ENCODE results near the gene ZNF532. TPM values are rescaled to one million over a fixed set of nuclear protein-coding genes. Genes with fewer than 3 reads are reported as not detected.

Gene ZNF532
- total RNA-seq, 2 donors from 2014 or later: 12.9 to 17.7 TPM

DNA sequence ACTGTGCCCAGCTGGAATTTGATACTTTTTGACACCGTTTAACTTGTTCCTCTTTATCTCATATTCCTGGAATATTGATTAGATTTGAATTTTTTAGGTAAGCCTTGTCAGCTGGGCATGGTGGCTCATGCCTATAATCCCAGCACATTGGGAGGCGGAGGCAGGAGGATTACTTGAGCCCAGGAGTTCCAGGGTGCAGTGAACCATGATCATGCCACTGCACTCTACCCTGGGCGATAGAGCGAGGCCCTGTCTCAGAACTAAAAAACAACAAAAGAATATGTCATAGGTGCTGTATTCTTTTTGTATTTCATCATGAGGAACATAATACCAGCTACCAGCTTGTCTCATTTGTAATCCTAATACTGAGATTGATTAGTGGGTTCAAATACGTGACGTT, 90.3 kb downstream of the ZNF532 start:
- DNase-seq (no peak), ATAC-seq (no peak)
- no peaks in the 10 kb centered on the region for H3K36me3 Mint-ChIP-seq (ENCODE audit: low read depth)
- peaks cover 2% of the 10 kb centered on the region for H3K27me3 Mint-ChIP-seq
- no peak overlapping the region for H3K27ac Mint-ChIP-seq
- H3K9me3 ChIP-seq (ENCODE audit: control insufficient read depth, low read length, poor library complexity, severe bottlenecking): no peaks in the 10 kb centered on the region
- H3K4me3 Mint-ChIP-seq: no peak overlapping the region
- no peaks in the 10 kb centered on the region for H3K4me1 Mint-ChIP-seq

DNA sequence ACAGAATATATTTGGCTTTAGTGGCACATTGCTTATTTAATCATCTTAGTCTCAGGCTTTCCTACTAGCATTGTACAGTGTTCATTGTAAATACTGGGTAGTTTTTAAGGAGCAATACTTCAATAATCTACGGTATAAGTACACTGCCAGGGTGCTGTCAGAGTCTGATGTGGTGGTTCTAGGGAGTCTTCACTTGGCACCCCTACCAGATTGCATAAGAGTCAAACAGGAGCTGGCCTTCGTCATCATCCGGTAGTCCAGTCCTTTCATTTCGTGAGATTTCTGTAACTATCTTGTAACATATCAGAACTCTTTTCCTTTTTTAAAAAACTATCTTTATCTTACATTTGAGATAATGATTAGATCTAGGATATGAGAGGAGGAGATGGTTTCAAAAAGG, 91.1 kb downstream of the ZNF532 start:
- Mint-ChIP-seq H3K27me3 (peaks cover 8% of the 10 kb centered on the region), H3K27ac (no peak overlapping the region), H3K36me3 (ENCODE audit: low read depth) (no peaks in the 10 kb centered on the region), H3K4me1 (no peaks in the 10 kb centered on the region), H3K4me3 (no peak overlapping the region)
- H3K9me3 ChIP-seq (ENCODE audit: control insufficient read depth, low read length, poor library complexity, severe bottlenecking): no peaks in the 10 kb centered on the region
- DNase-seq: no peak
- no peak for ATAC-seq

DNA sequence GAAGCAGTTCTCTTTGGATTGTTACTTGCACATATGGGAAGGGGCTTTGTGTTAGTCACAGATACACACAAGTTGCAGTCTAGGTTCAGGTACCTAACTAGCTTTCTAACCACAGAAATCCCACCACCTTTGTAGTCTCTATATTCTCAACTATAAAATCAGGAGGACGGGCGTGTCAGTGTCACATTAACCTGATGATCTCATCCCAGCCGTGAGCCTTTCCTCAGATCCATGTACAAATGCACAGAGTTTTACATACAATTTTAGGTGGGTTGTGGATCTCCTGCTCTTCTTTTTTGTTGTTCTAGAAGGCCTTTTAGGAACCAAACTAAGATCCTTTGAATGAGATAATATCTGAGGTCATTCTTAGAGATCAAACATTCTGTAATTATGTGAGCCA, 94.0 kb downstream of the ZNF532 start:
- DNase-seq: no peak
- Mint-ChIP-seq H3K27ac (no peak overlapping the region), H3K36me3 (ENCODE audit: low read depth) (no peaks in the 10 kb centered on the region), H3K27me3 (peaks cover 8% of the 10 kb centered on the region), H3K4me3 (no peak overlapping the region), H3K4me1 (peaks cover 5% of the 10 kb centered on the region)
- H3K9me3 ChIP-seq (ENCODE audit: control insufficient read depth, low read length, poor library complexity, severe bottlenecking): no peaks in the 10 kb centered on the region
- no peak for ATAC-seq

DNA sequence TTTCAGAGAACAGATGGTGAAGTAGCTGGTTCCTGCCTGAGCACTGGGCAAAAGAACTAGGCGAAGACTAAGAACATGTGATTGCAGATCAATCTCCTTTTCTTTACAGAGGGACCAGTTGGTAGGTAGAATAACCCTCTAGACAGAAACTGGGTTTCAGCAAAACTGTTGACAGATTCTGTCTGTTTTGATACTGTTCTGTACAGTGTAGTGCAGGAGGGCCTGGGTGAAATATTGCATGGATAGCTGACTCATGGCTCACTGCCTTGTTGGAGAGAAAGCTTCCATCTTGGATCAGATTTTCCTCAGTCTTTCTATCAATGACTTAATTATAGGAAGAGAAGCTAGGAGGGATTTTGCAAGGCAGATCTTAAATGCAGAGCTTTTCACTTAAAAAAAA, 95.8 kb downstream of the ZNF532 start:
- H3K36me3 Mint-ChIP-seq (ENCODE audit: low read depth): no peaks in the 10 kb centered on the region
- peaks cover 14% of the 10 kb centered on the region for H3K27me3 Mint-ChIP-seq
- H3K4me1 Mint-ChIP-seq: peaks cover 6% of the 10 kb centered on the region
- ATAC-seq: no peak
- H3K4me3 Mint-ChIP-seq: no peak overlapping the region
- no peaks in the 10 kb centered on the region for H3K9me3 ChIP-seq (ENCODE audit: control insufficient read depth, low read length, poor library complexity, severe bottlenecking)
- no peak for DNase-seq
- H3K27ac Mint-ChIP-seq: no peak overlapping the region

DNA sequence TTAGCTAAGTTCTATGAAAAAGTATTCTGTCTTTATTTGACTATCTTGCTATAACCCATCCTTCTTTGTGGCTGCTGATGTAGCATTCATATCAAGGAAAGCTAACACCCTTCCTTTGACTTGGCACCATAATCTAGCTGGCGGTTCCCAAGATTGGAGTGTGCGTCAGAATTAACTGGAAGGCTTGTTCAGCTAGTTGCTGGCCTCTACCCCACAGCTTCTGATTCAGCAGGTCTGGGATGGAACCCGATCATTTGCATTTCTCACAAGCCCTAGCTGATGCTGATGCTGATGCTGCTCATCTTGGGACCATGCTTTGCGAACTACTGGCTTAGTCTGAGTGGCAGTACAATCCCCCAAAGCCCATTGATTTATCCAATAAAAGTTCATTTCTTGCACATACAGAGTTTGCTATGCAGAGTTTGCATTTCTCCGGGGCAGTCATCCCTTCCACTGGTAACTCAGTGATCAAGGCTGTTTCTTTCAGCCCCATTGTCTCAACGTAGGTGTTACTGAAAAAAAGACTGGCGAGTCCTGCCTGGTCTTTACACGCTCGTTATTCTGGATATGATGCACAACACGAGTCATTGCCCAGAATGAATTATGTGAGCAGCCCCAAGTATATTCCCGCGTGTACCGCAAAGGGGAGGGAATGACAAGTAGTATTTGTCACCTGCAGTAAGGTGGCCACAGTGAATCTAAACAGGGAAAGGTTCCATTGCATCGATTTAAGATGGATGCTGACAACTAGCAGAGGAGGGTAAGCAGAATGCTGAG, 96.5 kb downstream of the ZNF532 start:
- Mint-ChIP-seq H3K27ac (no peak overlapping the region), H3K4me1 (peaks cover 8% of the 10 kb centered on the region), H3K27me3 (peaks cover 19% of the 10 kb centered on the region), H3K36me3 (ENCODE audit: low read depth) (no peaks in the 10 kb centered on the region), H3K4me3 (no peak overlapping the region)
- no peak for DNase-seq
- no peaks in the 10 kb centered on the region for H3K9me3 ChIP-seq (ENCODE audit: control insufficient read depth, low read length, poor library complexity, severe bottlenecking)
- no peak for ATAC-seq

DNA sequence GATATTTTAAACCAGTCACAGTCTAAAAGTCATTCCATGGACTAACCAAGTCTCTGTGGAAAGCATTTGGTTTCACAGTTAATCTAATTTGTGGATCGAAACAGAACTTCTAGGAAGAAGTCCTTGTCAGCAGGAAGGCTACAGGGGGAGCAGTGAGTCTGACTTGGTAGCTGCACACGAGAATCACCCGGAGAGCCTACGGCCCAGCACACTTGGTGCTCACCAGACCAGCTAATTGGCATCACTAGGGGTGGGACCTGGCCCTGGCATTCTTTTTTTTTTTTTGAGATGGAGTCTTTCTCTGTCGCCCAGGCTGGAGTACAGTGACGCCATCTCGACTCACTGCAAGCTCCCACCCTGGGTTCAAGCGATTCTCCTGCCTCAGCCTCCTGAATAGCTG, 97.7 kb downstream of the ZNF532 start:
- Mint-ChIP-seq H3K36me3 (ENCODE audit: low read depth) (no peaks in the 10 kb centered on the region), H3K27ac (no peak overlapping the region), H3K4me3 (no peak overlapping the region), H3K27me3 (peaks cover 19% of the 10 kb centered on the region), H3K4me1 (peaks cover 8% of the 10 kb centered on the region)
- no peak for ATAC-seq
- H3K9me3 ChIP-seq (ENCODE audit: control insufficient read depth, low read length, poor library complexity, severe bottlenecking): no peaks in the 10 kb centered on the region
- no peak for DNase-seq

DNA sequence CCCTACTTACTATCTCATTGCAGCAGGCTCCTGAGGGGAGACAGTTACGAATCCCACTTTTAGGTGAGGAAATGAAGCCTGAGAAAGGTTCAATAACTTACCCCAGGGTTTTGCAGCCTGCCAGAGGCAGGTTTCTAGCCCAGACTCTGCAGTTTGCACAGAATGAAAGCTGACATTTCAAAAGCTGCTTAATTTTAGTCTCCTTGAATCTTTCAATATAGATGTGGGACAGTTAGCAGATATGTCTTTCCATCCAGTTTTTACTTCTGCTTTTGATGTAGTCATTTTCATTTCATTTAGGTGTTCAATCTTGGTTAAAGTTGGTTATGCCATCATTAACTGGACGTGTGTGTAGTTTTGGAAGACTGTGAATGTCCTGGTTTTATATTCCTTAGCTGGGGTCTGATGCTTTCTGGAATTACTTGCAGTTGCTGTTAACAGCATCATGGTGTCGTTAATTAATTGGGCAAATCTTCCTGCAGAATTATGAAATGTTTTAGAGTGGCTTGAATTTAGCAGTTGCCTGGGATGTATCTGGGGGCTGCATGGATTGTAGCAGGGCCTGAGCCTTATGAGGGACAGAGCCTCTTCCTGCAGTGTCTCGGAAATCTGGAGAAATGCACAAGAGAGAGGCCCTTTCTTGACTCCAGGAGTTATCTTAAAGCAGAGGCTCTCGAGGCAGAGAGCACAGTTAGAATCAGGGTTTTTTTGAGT, 100.8 kb downstream of the ZNF532 start:
- no peak for DNase-seq

DNA sequence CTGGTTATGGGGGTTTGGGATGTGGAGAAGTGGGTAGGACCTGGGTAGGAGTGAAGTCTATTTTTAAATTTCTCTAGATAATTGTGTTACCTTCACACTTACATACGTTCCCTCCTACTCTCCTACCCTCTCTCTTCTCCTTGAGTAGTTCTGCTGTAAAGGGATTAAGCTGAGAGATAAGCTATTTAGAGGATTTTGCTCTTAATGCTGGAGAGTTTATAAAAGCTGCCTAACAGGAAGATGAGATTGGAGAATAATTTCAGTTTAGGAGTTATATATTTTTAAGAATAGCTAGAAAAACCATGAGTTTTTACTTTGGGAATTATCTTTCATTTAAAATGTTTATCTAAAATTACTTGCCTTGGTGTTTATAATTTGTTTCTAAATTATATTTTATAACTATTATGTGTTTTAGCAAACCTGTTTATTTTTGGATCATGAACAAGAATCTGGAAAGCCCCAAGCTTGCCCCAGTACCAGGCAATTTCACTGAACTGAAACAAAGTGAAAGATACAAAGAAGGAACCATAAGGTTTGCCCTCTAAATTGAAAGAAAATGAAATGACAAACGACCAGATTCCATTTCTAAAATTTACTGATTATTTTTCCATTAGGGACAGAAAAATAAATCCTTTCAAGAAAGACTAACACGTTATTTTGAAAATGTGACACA, 101.5 kb downstream of the ZNF532 start:
- H3K27ac Mint-ChIP-seq: peak overlapping the region; percentile 45
- H3K9me3 ChIP-seq (ENCODE audit: control insufficient read depth, low read length, poor library complexity, severe bottlenecking): no peaks in the 10 kb centered on the region
- no peak overlapping the region for H3K4me3 Mint-ChIP-seq
- ATAC-seq: no peak
- DNase-seq: no peak
- H3K27me3 Mint-ChIP-seq: peaks cover 16% of the 10 kb centered on the region
- H3K4me1 Mint-ChIP-seq: peaks cover 10% of the 10 kb centered on the region
- H3K36me3 Mint-ChIP-seq (ENCODE audit: low read depth): no peaks in the 10 kb centered on the region

More for the DNA sequence above, 100.8 kb downstream of the ZNF532 start:
- Mint-ChIP-seq H3K36me3 (ENCODE audit: low read depth) (no peaks in the 10 kb centered on the region), H3K27me3 (peaks cover 13% of the 10 kb centered on the region), H3K4me3 (no peak overlapping the region), H3K27ac (peak overlapping the region; percentile 45), H3K4me1 (peaks cover 10% of the 10 kb centered on the region)
- ATAC-seq: no peak
- no peaks in the 10 kb centered on the region for H3K9me3 ChIP-seq (ENCODE audit: control insufficient read depth, low read length, poor library complexity, severe bottlenecking)

DNA sequence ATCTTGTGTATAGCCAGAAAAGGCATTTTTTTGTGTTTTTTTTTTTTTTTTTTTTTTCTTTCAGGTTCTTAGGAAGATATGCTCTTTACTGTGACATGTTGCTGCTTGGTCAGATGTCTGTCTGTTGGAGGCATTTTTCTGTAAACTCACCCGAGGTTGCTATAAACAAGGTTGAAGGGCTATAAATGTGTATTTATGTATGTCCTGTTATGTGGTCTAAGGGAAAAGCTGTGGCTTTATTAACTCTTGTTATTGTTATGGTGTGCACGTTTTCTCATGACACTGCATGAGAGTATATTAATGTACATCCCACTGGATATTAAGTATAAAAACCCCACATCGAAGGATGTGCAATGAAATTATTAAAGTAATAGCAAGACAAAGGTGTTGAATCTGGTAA, 102.0 kb downstream of the ZNF532 start:
- peak overlapping the region; percentile 3 for H3K27ac Mint-ChIP-seq
- H3K36me3 Mint-ChIP-seq (ENCODE audit: low read depth): no peaks in the 10 kb centered on the region
- H3K4me1 Mint-ChIP-seq: peaks cover 10% of the 10 kb centered on the region
- no peaks in the 10 kb centered on the region for H3K9me3 ChIP-seq (ENCODE audit: control insufficient read depth, low read length, poor library complexity, severe bottlenecking)
- DNase-seq (no peak), ATAC-seq (no peak)
- H3K4me3 Mint-ChIP-seq: no peak overlapping the region
- peaks cover 21% of the 10 kb centered on the region for H3K27me3 Mint-ChIP-seq

DNA sequence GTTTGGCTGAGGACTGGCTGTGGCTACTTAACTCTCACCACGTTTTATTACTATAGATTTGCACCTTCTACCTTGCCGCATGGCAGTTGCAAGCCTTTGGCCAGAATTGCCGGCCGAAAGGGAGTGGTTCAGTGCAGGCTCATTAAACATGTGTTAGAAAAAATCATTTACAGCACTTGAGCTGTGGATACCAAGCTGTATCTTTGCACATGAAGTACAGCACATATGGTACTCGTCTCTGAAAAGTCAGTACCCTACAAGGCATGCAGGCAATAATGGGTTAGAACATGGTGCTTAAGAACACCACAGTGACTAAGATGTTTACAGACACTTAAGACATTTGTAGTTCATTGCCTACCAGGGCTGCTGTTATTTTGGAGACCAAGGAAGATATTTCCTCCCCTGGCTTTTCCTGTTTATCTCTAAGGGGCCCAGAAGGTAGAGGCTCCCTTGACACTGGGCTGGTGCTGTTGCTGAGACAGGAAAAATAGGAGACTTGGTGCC, 103.1 kb downstream of the ZNF532 start:
- peaks cover 10% of the 10 kb centered on the region for H3K4me1 Mint-ChIP-seq
- H3K36me3 Mint-ChIP-seq (ENCODE audit: low read depth): no peaks in the 10 kb centered on the region
- no peaks in the 10 kb centered on the region for H3K9me3 ChIP-seq (ENCODE audit: control insufficient read depth, low read length, poor library complexity, severe bottlenecking)
- peaks cover 26% of the 10 kb centered on the region for H3K27me3 Mint-ChIP-seq
- no peak overlapping the region for H3K27ac Mint-ChIP-seq
- ATAC-seq (no peak), DNase-seq (no peak)
- H3K4me3 Mint-ChIP-seq: no peak overlapping the region

DNA sequence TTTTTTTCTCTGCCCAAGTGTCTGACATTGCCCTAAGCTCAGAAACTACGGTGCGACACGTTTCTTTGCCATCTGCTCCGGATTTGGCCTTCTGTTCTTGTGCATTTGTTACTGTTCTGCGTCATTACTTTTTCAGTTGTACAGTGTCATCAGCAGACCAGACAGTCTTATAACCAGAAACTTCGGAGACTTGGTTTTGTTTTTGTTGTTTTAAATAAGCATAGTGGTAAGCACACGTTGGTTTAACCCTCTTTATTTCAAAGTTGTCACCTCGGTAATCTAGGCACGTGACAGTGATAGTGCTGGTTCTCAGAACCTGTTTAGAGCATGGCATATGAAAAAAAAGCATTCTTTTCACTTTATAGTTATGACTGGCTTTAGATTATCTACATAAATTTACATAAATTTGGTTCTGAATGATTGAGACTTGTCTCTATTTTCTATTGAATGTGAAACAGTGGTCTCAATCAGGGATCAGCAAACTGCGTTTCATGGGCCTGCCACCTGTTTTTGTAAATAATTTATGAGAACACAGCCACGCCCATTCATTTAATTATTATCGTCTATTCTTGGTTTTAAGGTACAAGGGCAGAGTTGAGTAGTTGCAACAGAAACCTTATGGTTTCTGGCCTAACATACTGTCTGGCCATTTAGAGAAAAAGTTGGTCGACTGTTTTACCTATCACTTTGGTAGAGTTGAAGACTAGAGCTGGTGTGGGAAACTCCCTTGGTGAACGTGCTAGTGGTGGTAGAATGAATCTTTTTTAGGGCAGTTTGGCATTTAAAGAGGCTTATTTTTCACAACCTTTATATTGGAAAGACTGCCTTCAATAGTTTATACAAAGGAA, 106.5 kb downstream of the ZNF532 start:
- H3K4me1 Mint-ChIP-seq: peaks cover 9% of the 10 kb centered on the region
- H3K9me3 ChIP-seq (ENCODE audit: control insufficient read depth, low read length, poor library complexity, severe bottlenecking): no peaks in the 10 kb centered on the region
- H3K36me3 Mint-ChIP-seq (ENCODE audit: low read depth): no peaks in the 10 kb centered on the region
- H3K27ac Mint-ChIP-seq: no peak overlapping the region
- H3K4me3 Mint-ChIP-seq: no peak overlapping the region
- ATAC-seq (no peak), DNase-seq (no peak)
- peaks cover 38% of the 10 kb centered on the region for H3K27me3 Mint-ChIP-seq

DNA sequence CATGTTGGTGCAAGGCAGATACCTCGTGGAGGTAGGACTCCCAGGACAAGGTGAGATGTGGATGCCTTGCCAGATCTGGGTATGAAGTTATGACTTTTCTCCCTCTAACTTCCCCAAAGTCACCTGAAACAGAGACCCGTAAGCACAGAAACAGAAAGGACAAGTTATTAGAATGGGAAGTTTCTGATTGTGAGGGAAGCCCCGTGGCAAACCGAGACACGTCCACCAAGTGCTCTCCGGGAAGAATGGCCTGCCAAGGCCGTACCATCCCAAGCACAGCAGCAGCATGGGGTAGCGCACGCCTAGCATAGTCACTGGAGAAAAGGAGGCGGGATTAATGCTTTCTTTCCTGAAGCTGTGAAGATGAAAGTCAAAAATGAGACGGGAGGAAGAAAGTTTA, 110.6 kb downstream of the ZNF532 start:
- DNase-seq: no peak
- Mint-ChIP-seq H3K4me3 (peak overlapping the region; percentile 50), H3K4me1 (peaks cover 6% of the 10 kb centered on the region), H3K27ac (peak overlapping the region; percentile 75), H3K27me3 (peaks cover 38% of the 10 kb centered on the region), H3K36me3 (ENCODE audit: low read depth) (no peaks in the 10 kb centered on the region)
- H3K9me3 ChIP-seq (ENCODE audit: control insufficient read depth, low read length, poor library complexity, severe bottlenecking): no peaks in the 10 kb centered on the region
- no peak for ATAC-seq

DNA sequence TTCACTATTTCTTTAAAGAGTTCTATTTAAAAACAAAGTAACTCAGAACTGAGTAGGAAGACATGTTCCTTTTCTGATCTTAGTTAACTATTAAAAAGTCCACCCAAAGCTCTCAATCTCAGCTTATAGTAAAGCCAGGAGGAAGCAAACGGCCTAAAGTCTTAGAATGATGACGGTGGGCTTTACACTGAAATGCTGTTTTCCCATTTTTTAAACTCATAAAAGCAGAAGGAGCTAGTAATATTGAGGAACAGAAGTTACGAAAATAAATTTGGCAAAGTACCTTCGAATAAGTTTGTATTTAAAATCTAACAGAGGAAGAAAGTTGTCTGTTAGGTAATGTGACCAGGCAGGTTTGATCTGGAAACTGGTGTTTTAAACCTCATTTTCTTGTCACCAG, 111.1 kb downstream of the ZNF532 start:
- peaks cover 37% of the 10 kb centered on the region for H3K27me3 Mint-ChIP-seq
- no peaks in the 10 kb centered on the region for H3K36me3 Mint-ChIP-seq (ENCODE audit: low read depth)
- peak overlapping the region; percentile 75 for H3K27ac Mint-ChIP-seq
- no peak for DNase-seq
- no peaks in the 10 kb centered on the region for H3K9me3 ChIP-seq (ENCODE audit: control insufficient read depth, low read length, poor library complexity, severe bottlenecking)
- no peak overlapping the region for H3K4me3 Mint-ChIP-seq
- no peak for ATAC-seq
- H3K4me1 Mint-ChIP-seq: peaks cover 6% of the 10 kb centered on the region
